ENCODE results near the gene KLKB1.

Gene KLKB1

DNA sequence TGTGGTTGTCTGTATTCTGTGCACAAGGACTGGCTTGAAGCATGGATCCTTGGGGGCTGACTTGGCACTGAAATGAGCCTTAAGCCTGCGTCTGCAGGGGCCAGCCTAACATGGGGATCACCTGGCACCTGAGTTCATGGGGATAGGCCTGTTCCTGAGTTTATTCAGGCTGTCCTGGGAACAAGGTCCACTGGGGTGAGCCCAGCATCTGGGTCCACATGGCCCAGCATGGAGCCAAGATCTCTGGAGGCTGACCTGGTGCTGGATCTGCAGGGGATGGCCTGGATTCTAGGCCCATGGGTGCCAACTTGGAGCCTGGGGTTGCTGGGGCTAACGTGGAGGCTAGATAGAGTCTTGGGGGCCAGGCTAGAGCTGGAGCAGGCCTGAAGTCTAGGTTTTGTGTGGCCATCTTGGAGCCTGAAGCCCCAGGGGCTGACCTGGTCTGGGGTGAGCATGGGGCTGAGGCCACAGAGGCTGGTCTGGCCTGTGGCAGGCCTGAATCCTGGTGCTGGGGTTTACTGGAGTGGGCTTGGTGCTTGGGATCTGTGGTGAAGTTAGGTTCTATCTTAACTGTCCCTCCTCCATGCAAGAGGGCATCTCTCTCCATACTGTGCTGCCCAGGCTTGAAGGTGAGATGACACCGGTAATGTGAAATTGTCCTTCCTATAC, 652 bp upstream of the KLKB1 start:
- no peak for TF ChIP-seq CTCF (IDR thresholded peaks at IDR 0.05)
- Histone ChIP-seq H3K4me1 (ENCODE audit: control insufficient read depth in 1 of 2, insufficient read depth in 1 of 2, low read depth in 1 of 2, low read length in 1 of 2) (no peaks in the 10 kb centered on the region), H3K9me3 (no peaks in the 10 kb centered on the region), H3K27me3 (no peaks in the 10 kb centered on the region), H3K36me3 (no peaks in the 10 kb centered on the region), H3K4me3 (ENCODE audit: low read depth in 1 of 2, low read length in 1 of 2) (no peak overlapping the region), H3K27ac (no peak overlapping the region)

- no peak for TF ChIP-seq CTCF (IDR thresholded peaks at IDR 0.05)
- Histone ChIP-seq H3K4me3 (ENCODE audit: low read depth in 1 of 2, low read length in 1 of 2) (no peak overlapping the region), H3K27ac (no peak overlapping the region), H3K36me3 (no peaks in the 10 kb centered on the region), H3K27me3 (no peaks in the 10 kb centered on the region), H3K9me3 (no peaks in the 10 kb centered on the region), H3K4me1 (ENCODE audit: control insufficient read depth in 1 of 2, insufficient read depth in 1 of 2, low read depth in 1 of 2, low read length in 1 of 2) (no peaks in the 10 kb centered on the region)
These were observed 622 bp downstream of the KLKB1 start for GRCh38 chr4:186227744-186228513.

DNA sequence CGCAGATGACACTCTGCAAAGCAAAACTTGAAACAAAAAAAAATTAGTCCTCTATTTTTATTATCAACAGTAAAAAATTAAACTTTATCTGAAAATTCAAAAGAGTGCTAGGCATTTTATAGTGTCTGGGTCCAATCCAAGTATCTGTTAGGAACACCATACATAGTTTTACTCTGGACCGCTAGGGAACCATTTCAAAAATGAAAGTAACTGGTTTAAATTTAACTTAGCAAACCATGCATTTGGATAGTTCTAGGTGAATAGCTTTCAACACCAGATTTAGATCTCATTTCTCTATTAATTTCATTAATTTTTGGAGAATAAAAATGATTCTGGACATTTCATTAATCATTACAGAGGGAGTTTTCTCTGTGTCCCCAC, 1.2 kb downstream of the KLKB1 start:
- Histone ChIP-seq H3K9me3 (no peaks in the 10 kb centered on the region), H3K4me3 (ENCODE audit: low read depth in 1 of 2, low read length in 1 of 2) (no peak overlapping the region), H3K36me3 (no peaks in the 10 kb centered on the region), H3K27ac (no peak overlapping the region), H3K27me3 (no peaks in the 10 kb centered on the region), H3K4me1 (ENCODE audit: control insufficient read depth in 1 of 2, insufficient read depth in 1 of 2, low read depth in 1 of 2, low read length in 1 of 2) (no peaks in the 10 kb centered on the region)
- TF ChIP-seq CTCF (IDR thresholded peaks at IDR 0.05): no peak

GRCh38 chr4:186234367-186234766, 7.1 kb downstream of the KLKB1 start:
- no peak overlapping the region for H3K27ac ChIP-seq
- no peaks in the 10 kb centered on the region for H3K4me1 ChIP-seq (ENCODE audit: control insufficient read depth in 1 of 2, insufficient read depth in 1 of 2, low read depth in 1 of 2, low read length in 1 of 2)
- no peak overlapping the region for H3K4me3 ChIP-seq (ENCODE audit: low read depth in 1 of 2, low read length in 1 of 2)
- H3K9me3 ChIP-seq: no peaks in the 10 kb centered on the region
- no peaks in the 10 kb centered on the region for H3K27me3 ChIP-seq
- no peaks in the 10 kb centered on the region for H3K36me3 ChIP-seq
- TF ChIP-seq CTCF (IDR thresholded peaks at IDR 0.05): no peak

- Histone ChIP-seq H3K4me1 (ENCODE audit: control insufficient read depth in 1 of 2, insufficient read depth in 1 of 2, low read depth in 1 of 2, low read length in 1 of 2) (no peaks in the 10 kb centered on the region), H3K4me3 (ENCODE audit: low read depth in 1 of 2, low read length in 1 of 2) (no peak overlapping the region), H3K9me3 (no peaks in the 10 kb centered on the region), H3K27me3 (no peaks in the 10 kb centered on the region), H3K36me3 (no peaks in the 10 kb centered on the region), H3K27ac (no peak overlapping the region)
- no peak for TF ChIP-seq CTCF (IDR thresholded peaks at IDR 0.05)
These were observed 8.8 kb downstream of the KLKB1 start for GRCh38 chr4:186236126-186236525.

All from neutrophil (primary cell).